Breast epithelium (tissue), 4 donors: ENCODE results near the gene ANXA4. TPM values are rescaled to one million over a fixed set of nuclear protein-coding genes. Genes with fewer than 3 reads are reported as not detected.
A peak's percentile ranks its signal among the peaks of the same experiment; 100 is the strongest.
"Not testable (repeated sequence)": the region's sequence is repeated elsewhere in the genome, so short reads cannot be mapped to it uniquely, and the experiment has no call there.

Experiments
- DNase-seq, 2 donors: peaks; one replicate each; pipeline ENCODE4 v3.0.0-alpha.2; 2019; ENCODE audit warnings: low spot score in 2 of 2
- H3K27ac ChIP-seq, 2 donors: fragments of 200-600 bp; sonication (generic) in 1 of 2; one replicate each; pipeline ENCODE4 v1.5.1; 2016 to 2019; ENCODE audit warnings: mild to moderate bottlenecking in 1 of 2
- H3K27me3 ChIP-seq, 2 donors: fragments of 200-600 bp; sonication (generic) in 1 of 2; one replicate each; pipeline versions ENCODE4 v1.5.1 to v1.6.0; 2017 to 2019; ENCODE audit warnings: control low read depth in 1 of 2, mild to moderate bottlenecking in 1 of 2
- H3K36me3 ChIP-seq: fragments of 200-600 bp; one replicate; pipeline ENCODE4 v1.5.1; 2019
- H3K4me1 ChIP-seq, 2 donors: fragments of 200-600 bp; sonication (generic); one replicate each; pipeline ENCODE4 v1.5.1; 2016 to 2019; ENCODE audit warnings: control low read depth in 1 of 2
- H3K4me3 ChIP-seq, 3 donors: fragments of 200-600 bp; sonication (generic); 1 replicate in 2 of 3; 2 replicates in 1 of 3; pipeline ENCODE4 v1.5.1; 2016 to 2019; ENCODE audit warnings: mild to moderate bottlenecking in 3 of 3, moderate library complexity in 2 of 3
- H3K9me3 ChIP-seq, 2 donors: fragments of 200-600 bp; sonication (generic) in 1 of 2; one replicate each; pipeline ENCODE4 v1.5.1; 2016 to 2019; ENCODE audit warnings: control low read depth in 1 of 2
- POLR2A ChIP-seq: fragments of 450-650 bp; IDR thresholded peaks from one replicate; pipeline ENCODE4 v1.6.1; 2016; ENCODE audit warnings: antibody characterized with exemption, mild to moderate bottlenecking, moderate library complexity
- POLR2AphosphoS5 ChIP-seq, 3 donors: sonication (generic); formaldehyde crosslinking; IDR thresholded peaks; one replicate each; pipeline ENCODE4 v1.6.1; 2017; ENCODE audit warnings: antibody characterized with exemption in 3 of 3
- intact Hi-C: fragments of 100-400 bp; cut with DNase I; formaldehyde crosslinking; loops from one replicate; pipeline ENCODE4 v1.15.1; 2023; ENCODE audit warnings: low total_unique reads
- total RNA-seq, 3 donors: library from RNA; depleted of rRNA; stranded (reverse); fragments of >200 nt; gene quantifications; one replicate each; pipeline ENCODE4 v1.1.0, GENCODE V29; 2016
- TF ChIP-seq, protein P1 (sequence below), 3 donors: fragments of 450-650 bp; IDR thresholded peaks; one replicate each; pipeline ENCODE4 v1.5.1; 2016 to 2017; ENCODE audit warnings: antibody characterized with exemption in 3 of 3, mild to moderate bottlenecking in 3 of 3, moderate library complexity in 3 of 3

The ANXA4 gene
- total RNA-seq, 3 donors from 2014 or later: 61.6 to 77.1 (median 65.6) TPM

DNA sequence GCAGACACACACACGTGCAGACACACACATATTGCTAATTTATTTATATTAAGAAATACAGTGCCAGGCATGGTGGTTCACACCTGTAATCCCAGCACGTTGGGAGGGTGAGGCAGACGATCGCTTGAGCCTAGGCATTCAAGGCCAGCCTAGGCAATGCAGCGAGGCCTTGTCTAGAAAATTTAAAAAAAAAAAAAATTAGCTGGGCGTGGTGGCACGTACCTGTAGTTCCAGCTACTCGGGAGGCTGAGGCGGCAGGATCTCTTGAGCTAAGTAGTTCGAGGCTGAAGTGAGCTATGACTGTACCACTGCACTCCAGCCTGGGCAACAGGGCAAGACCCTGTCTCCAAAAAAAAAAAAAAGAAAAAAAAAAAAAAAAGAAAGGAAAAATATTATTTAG, 28.8 kb downstream of the ANXA4 start:
- peaks cover 0 to 20% of the 10 kb centered on the region in 2 donors for H3K4me1 ChIP-seq

DNA sequence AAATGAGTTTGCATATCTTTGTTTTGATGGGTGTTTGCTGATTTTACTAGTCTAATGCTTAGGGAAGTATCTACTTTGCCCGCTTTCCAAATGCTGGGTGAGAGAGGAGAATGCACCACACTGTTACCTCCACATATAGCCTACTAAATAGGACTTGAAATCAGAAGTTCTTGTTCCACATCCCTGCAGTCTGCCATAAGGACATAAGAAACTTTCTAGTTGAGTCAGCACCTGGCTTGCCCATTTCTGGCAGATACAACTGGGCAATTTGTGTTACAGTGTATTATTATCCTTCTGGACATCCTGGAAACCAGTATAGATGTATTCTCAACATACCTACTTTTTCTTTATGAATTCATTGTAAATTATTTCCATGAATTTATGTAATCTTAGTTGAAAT, 29.5 kb downstream of the ANXA4 start:
- H3K27ac ChIP-seq: no peak overlapping the region
- intact Hi-C loops: no loop called here
- H3K4me1 ChIP-seq: peaks cover 0 to 15% of the 10 kb centered on the region in 2 donors

More for the DNA sequence above, 28.8 kb downstream of the ANXA4 start:
- H3K27ac ChIP-seq: peak overlapping the region in 1 of 2 donors; percentile 31
- intact Hi-C loops: no loop called here
- DNase-seq: no peak
- no peak overlapping the region for H3K4me3 ChIP-seq
- TF ChIP-seq POLR2AphosphoS5 (IDR thresholded peaks at IDR 0.05) (no peak), POLR2A (no peak)
- TF ChIP-seq, protein P1, sequence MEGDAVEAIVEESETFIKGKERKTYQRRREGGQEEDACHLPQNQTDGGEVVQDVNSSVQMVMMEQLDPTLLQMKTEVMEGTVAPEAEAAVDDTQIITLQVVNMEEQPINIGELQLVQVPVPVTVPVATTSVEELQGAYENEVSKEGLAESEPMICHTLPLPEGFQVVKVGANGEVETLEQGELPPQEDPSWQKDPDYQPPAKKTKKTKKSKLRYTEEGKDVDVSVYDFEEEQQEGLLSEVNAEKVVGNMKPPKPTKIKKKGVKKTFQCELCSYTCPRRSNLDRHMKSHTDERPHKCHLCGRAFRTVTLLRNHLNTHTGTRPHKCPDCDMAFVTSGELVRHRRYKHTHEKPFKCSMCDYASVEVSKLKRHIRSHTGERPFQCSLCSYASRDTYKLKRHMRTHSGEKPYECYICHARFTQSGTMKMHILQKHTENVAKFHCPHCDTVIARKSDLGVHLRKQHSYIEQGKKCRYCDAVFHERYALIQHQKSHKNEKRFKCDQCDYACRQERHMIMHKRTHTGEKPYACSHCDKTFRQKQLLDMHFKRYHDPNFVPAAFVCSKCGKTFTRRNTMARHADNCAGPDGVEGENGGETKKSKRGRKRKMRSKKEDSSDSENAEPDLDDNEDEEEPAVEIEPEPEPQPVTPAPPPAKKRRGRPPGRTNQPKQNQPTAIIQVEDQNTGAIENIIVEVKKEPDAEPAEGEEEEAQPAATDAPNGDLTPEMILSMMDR (IDR thresholded peaks at IDR 0.05): no peak
- no peaks in the 10 kb centered on the region for H3K27me3 ChIP-seq
- no peaks in the 10 kb centered on the region for H3K36me3 ChIP-seq
- no peaks in the 10 kb centered on the region for H3K9me3 ChIP-seq

DNA sequence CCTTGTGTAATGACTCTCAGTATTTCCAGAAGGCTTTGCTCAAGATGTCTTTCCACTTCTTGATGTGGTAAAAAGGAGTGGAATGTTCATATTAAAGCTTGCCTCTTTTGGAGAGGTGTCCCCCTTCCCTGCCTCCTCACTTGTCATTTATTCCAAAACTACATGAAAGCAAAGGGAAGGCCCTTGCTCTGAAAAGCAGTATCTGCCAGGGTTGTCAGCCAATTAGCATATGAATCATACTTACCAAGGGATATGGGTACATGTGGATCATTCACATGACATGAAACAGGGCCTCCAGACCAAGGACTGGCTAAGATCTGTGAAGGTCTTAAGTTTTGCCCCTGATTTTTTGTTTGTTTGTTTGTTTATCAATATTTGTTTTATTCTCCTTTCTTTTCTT, 31.3 kb downstream of the ANXA4 start:
- intact Hi-C loops: no loop called here
- Histone ChIP-seq H3K9me3 (no peaks in the 10 kb centered on the region), H3K27ac (no peak overlapping the region), H3K4me1 (no peaks in the 10 kb centered on the region), H3K27me3 (no peaks in the 10 kb centered on the region), H3K36me3 (no peaks in the 10 kb centered on the region), H3K4me3 (no peak overlapping the region)
- no peak for TF ChIP-seq POLR2A
- no peak for TF ChIP-seq POLR2AphosphoS5 (IDR thresholded peaks at IDR 0.05)
- TF ChIP-seq, protein P1 (IDR thresholded peaks at IDR 0.05): no peak
- no peak for DNase-seq

More for the DNA sequence above, 29.5 kb downstream of the ANXA4 start:
- no peak for DNase-seq
- Histone ChIP-seq H3K9me3 (no peaks in the 10 kb centered on the region), H3K4me3 (no peak overlapping the region), H3K36me3 (no peaks in the 10 kb centered on the region), H3K27me3 (no peaks in the 10 kb centered on the region)
- TF ChIP-seq POLR2AphosphoS5 (IDR thresholded peaks at IDR 0.05): no peak
- TF ChIP-seq POLR2A: no peak
- TF ChIP-seq, protein P1 (IDR thresholded peaks at IDR 0.05): no peak

DNA sequence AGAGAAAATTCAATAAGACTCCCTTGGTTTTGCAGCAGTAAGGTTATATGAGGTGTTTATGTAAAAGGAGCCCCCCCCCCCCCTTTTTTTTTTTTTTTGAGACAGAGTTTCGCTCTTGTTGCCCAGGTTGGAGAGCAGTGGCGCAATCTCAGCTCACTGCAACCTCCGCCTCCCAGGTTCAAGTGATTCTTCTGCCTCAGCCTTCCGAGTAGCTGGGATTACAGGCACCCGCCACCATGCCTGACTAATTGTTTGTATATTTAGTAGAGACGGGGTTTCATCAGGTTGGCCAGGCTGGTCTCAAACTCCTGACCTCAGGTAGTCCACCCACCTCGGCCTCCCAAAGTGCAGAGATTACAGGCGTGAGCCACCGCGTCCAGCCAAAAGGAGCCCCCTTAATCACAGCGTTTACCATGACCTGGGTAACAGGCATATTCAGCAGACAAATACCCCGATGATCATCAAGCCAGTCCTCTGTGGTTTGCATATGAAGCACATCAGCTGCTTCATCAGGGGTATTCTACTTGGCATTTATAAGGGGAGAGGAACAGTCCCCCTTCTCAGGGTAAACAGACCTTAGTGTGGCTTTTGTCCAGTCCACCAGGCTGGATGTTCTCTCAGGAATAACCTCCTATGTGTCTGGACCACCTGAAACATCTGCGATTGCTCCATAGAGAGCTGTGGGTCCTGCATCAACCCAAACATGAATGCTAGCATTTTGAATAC, 32.5 kb downstream of the ANXA4 start:
- H3K36me3 ChIP-seq, H3K27me3 ChIP-seq, H3K4me3 ChIP-seq, H3K4me1 ChIP-seq, intact Hi-C loops, DNase-seq, H3K9me3 ChIP-seq, H3K27ac ChIP-seq: not testable (repeated sequence)

DNA sequence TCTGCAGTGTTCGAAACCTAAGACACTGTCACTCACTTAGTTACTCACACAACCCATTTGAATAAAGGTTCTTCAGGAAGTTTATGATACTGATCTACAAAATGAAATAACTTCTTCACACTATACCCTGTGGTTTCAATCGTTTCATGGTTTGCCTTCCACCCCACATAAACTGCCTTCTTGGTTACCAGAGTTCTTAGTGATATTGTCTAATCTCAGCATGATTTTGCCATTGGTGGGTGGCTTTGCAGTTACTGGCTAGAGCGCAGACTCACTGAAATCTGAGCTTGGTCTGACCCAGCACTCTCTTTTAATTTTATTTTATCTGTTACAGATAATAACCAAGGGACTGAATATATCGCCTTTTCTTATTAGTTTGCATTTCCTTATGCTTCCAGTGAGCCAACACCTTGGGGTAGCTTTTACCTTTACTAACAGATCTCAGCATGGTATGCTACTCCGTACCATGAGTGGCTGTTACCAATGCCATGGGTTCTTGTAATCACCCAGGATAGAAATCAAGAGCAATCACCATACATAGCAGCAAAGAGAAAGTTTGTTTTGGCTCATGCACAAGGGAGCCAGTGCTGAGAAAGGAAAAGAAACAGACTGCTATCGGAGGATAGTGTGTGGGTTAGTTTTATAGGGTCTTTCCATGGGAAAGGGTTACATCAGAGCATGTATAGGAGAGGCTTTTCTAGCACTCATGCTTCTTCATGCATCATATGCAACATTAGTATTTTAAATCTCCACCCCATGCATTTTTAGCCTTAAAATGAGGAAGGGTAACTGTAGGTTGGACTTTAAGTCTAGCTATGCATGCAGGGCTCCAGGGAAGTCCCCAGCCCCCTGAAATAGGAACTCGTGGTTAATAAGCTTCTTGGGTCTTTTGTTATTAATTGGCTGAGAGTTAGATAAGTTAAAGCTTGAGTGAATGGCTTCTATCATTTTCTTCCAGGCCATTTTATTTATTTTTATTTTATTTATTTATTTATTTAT, 33.3 kb downstream of the ANXA4 start:
- Histone ChIP-seq H3K36me3 (no peaks in the 10 kb centered on the region), H3K27me3 (no peaks in the 10 kb centered on the region), H3K4me1 (no peaks in the 10 kb centered on the region), H3K9me3 (no peaks in the 10 kb centered on the region), H3K27ac (no peak overlapping the region), H3K4me3 (no peak overlapping the region)
- DNase-seq: no peak
- TF ChIP-seq, protein P1 (IDR thresholded peaks at IDR 0.05): no peak
- TF ChIP-seq POLR2A (no peak), POLR2AphosphoS5 (IDR thresholded peaks at IDR 0.05) (no peak)
- intact Hi-C loops: no loop called here
